Body of pancreas (tissue), 4 donors: ENCODE data around the gene COL28A1.

Source experiments
- CTCF ChIP-seq, 7 experiments: fragments of 450-650 bp in 4 of 7; fragments of 200-600 bp in 3 of 7; sonication (generic) in 3 of 7; IDR thresholded peaks; one replicate each; pipeline ENCODE4 v1.5.1; 2016 to 2019; ENCODE audit warnings: antibody characterized with exemption in 7 of 7
- POLR2A ChIP-seq, 3 donors: fragments of 450-650 bp; IDR thresholded peaks; one replicate each; pipeline ENCODE4 v1.6.1; 2016; ENCODE audit warnings: antibody characterized with exemption in 3 of 3, mild to moderate bottlenecking in 2 of 3

GRCh38 chr7:7521259-7521658 lies 14.4 kb downstream of the COL28A1 start:
- TF ChIP-seq CTCF (IDR thresholded peaks at IDR 0.05) (no peak), POLR2A (IDR thresholded peaks at IDR 0.05) (no peak)
